Upper lobe of left lung (tissue), 4 donors: ENCODE measurements around the gene CABCOCO1.

Experiments used
- EP300 ChIP-seq, 4 donors: sonication (generic); formaldehyde crosslinking; IDR thresholded peaks; one replicate each; pipeline ENCODE4 v1.5.1; 2017; ENCODE audit warnings: antibody characterized with exemption in 4 of 4, control low read depth in 2 of 4
- POLR2A ChIP-seq, 4 donors: fragments of 450-650 bp; IDR thresholded peaks; one replicate each; pipeline ENCODE4 v1.5.1; 2016 to 2017; ENCODE audit warnings: antibody characterized with exemption in 4 of 4, mild to moderate bottlenecking in 2 of 4
- TF ChIP-seq, protein P1 (sequence below), 6 experiments: fragments of 450-650 bp in 4 of 6; fragments of 200-600 bp in 2 of 6; sonication (generic) in 2 of 6; IDR thresholded peaks; one replicate each; pipeline ENCODE4 v1.5.1; 2016 to 2019; ENCODE audit warnings: antibody characterized with exemption in 6 of 6

DNA sequence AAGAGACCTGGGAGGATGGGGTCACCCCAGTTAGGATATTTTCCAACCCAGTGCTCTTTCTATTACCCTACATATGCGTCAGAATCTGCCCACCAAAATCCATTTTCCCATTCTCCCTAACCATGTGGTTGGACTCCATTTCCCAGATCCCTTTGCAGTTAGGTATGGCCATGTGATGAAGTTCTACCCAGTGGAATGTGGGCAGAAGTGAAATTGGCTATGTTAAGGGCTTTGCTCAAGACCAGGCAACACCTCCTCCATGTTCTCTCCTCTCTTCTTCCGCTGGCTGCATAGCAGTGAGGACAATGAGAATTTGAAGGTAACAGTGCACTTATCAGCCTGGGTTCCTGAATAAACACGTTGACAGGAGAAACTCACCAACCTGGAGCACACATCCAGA is 111.3 kb downstream of the CABCOCO1 start:
- TF ChIP-seq, protein P1, sequence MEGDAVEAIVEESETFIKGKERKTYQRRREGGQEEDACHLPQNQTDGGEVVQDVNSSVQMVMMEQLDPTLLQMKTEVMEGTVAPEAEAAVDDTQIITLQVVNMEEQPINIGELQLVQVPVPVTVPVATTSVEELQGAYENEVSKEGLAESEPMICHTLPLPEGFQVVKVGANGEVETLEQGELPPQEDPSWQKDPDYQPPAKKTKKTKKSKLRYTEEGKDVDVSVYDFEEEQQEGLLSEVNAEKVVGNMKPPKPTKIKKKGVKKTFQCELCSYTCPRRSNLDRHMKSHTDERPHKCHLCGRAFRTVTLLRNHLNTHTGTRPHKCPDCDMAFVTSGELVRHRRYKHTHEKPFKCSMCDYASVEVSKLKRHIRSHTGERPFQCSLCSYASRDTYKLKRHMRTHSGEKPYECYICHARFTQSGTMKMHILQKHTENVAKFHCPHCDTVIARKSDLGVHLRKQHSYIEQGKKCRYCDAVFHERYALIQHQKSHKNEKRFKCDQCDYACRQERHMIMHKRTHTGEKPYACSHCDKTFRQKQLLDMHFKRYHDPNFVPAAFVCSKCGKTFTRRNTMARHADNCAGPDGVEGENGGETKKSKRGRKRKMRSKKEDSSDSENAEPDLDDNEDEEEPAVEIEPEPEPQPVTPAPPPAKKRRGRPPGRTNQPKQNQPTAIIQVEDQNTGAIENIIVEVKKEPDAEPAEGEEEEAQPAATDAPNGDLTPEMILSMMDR (IDR thresholded peaks at IDR 0.05), result no peak
- no peak for TF ChIP-seq POLR2A (IDR thresholded peaks at IDR 0.05)
- no peak for TF ChIP-seq EP300 (IDR thresholded peaks at IDR 0.05)
